SK-N-SH treated with all-trans-retinoic acid at 6 μM for 48 hours (cell line): ENCODE measurements around the gene DAGLB.

Experiments used
- ATAC-seq: fragments of 200-7000 bp; cut with Tn5 transposase; 3 replicates; pipeline ENCODE4 v1.9.1; 2020; ENCODE audit warnings: mild to moderate bottlenecking, moderate library complexity
- ARNTL ChIP-seq: fragments of 450-650 bp; formaldehyde crosslinking; IDR thresholded peaks from 2 replicates; pipeline ENCODE4 v1.5.0; 2020; ENCODE audit warnings: low read depth, mild to moderate bottlenecking, moderate library complexity, borderline replicate concordance
- BACH2 ChIP-seq: fragments of 250-450 bp; sonication (Bioruptor Pico); IDR thresholded peaks from 2 replicates; pipeline ENCODE4 v1.9.0; 2021; ENCODE audit warnings: mild to moderate bottlenecking, borderline replicate concordance
- ESRRG ChIP-seq: fragments of 250-450 bp; sonication (Bioruptor Pico); IDR thresholded peaks from 2 replicates; pipeline ENCODE4 v1.6.1; 2021; ENCODE audit warnings: mild to moderate bottlenecking
- GLIS3 ChIP-seq: fragments of 250-450 bp; sonication (Bioruptor Pico); IDR thresholded peaks from 2 replicates; pipeline ENCODE4 v1.5.0; 2020; ENCODE audit warnings: mild to moderate bottlenecking, moderate library complexity
- ISL1 ChIP-seq: fragments of 250-450 bp; sonication (Bioruptor Pico); IDR thresholded peaks from 2 replicates; pipeline ENCODE4 v2.1.2; 2022; ENCODE audit warnings: mild to moderate bottlenecking, moderate library complexity
- OSR1 ChIP-seq: fragments of 250-450 bp; sonication (Bioruptor Pico); IDR thresholded peaks from 2 replicates; pipeline ENCODE4 v1.8.0; 2022; ENCODE audit warnings: moderate library complexity, mild to moderate bottlenecking, inconsistent platforms
- PPARA ChIP-seq: fragments of 250-450 bp; sonication (Bioruptor Pico); IDR thresholded peaks from 2 replicates; pipeline ENCODE4 v1.5.0; 2020; ENCODE audit warnings: mild to moderate bottlenecking, borderline replicate concordance
- RARB ChIP-seq: fragments of 250-450 bp; sonication (Bioruptor Pico); IDR thresholded peaks from 2 replicates; pipeline ENCODE4 v1.8.0; 2021; ENCODE audit warnings: mild to moderate bottlenecking, moderate library complexity
- SNAI2 ChIP-seq: fragments of 250-450 bp; sonication (Bioruptor Pico); IDR thresholded peaks from 2 replicates; pipeline ENCODE4 v1.5.0; 2020; ENCODE audit warnings: mild to moderate bottlenecking, moderate library complexity
- TCF4 ChIP-seq: fragments of 250-450 bp; sonication (Bioruptor Pico); IDR thresholded peaks from 2 replicates; pipeline ENCODE4 v1.8.0; 2021; ENCODE audit warnings: mild to moderate bottlenecking, moderate library complexity, borderline replicate concordance
- TOX ChIP-seq: fragments of 250-450 bp; sonication (Bioruptor Pico); IDR thresholded peaks from 2 replicates; pipeline ENCODE4 v1.8.0; 2021; ENCODE audit warnings: mild to moderate bottlenecking, moderate library complexity, borderline replicate concordance
- ZC3H10 ChIP-seq: fragments of 250-450 bp; sonication (Bioruptor Pico); IDR thresholded peaks from 2 replicates; pipeline ENCODE4 v1.5.1; 2021; ENCODE audit warnings: mild to moderate bottlenecking, moderate library complexity
- ZFP3 ChIP-seq: fragments of 250-450 bp; sonication (Bioruptor Pico); IDR thresholded peaks from 2 replicates; pipeline ENCODE4 v1.5.0; 2020; ENCODE audit warnings: mild to moderate bottlenecking, moderate library complexity
- ZFP30 ChIP-seq: fragments of 450-650 bp; formaldehyde crosslinking; IDR thresholded peaks from 2 replicates; pipeline ENCODE4 v1.5.0; 2022; ENCODE audit warnings: mild to moderate bottlenecking, moderate library complexity
- ZNF565 ChIP-seq: fragments of 450-650 bp; formaldehyde crosslinking; conservative IDR thresholded peaks from 2 replicates; pipeline ENCODE4 v1.5.0; 2020; ENCODE audit warnings: low read depth, mild to moderate bottlenecking, moderate library complexity
- TF ChIP-seq, protein P1 (sequence below): fragments of 250-450 bp; sonication (Bioruptor Pico); IDR thresholded peaks from 2 replicates; pipeline ENCODE4 v1.5.1; 2020; ENCODE audit warnings: low read depth, mild to moderate bottlenecking, moderate library complexity
- TF ChIP-seq, protein P2 (sequence below): fragments of 250-450 bp; sonication (Bioruptor Pico); IDR thresholded peaks from 2 replicates; pipeline ENCODE4 v1.5.0; 2020; ENCODE audit warnings: mild to moderate bottlenecking, moderate library complexity
- TF ChIP-seq, protein P3 (sequence below): fragments of 250-450 bp; sonication (Bioruptor Pico); IDR thresholded peaks from 2 replicates; pipeline ENCODE4 v1.8.0; 2021; ENCODE audit warnings: low read depth, mild to moderate bottlenecking, moderate library complexity, borderline replicate concordance
- TF ChIP-seq, protein P4 (sequence below): fragments of 250-450 bp; sonication (Bioruptor Pico); IDR thresholded peaks from 2 replicates; pipeline ENCODE4 v1.8.0; 2020; ENCODE audit warnings: mild to moderate bottlenecking, moderate library complexity, borderline replicate concordance

DAGLB gene

DNA sequence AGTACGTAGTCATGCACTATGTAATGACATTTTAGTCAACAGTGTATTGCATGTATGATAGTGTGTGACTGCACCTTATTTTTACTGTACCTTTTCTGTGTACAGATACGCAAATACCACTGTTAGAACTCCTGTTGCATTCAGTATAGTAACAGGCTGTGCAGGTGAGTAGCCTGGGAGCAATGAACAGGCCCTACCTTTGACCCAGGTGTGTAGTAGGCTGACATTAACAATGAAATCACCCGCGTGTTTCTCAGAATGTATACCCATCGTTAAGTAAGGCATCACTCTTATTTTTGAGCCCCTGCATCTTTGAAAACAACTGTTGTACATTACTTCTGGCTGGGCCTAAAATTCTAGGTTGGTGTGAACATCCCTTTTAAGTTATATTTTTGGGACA, 41.6 kb downstream of the DAGLB start (continued):
- no peak for TF ChIP-seq ZFP3 (CRISPR knock-in tag)
- no peak for TF ChIP-seq TOX
- TF ChIP-seq ZFP30 (CRISPR knock-in tag): no peak
- TF ChIP-seq, protein P1, sequence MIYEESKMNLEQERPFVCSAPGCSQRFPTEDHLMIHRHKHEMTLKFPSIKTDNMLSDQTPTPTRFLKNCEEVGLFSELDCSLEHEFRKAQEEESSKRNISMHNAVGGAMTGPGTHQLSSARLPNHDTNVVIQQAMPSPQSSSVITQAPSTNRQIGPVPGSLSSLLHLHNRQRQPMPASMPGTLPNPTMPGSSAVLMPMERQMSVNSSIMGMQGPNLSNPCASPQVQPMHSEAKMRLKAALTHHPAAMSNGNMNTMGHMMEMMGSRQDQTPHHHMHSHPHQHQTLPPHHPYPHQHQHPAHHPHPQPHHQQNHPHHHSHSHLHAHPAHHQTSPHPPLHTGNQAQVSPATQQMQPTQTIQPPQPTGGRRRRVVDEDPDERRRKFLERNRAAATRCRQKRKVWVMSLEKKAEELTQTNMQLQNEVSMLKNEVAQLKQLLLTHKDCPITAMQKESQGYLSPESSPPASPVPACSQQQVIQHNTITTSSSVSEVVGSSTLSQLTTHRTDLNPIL (CRISPR knock-in tag): no peak
- no peak for TF ChIP-seq SNAI2 (CRISPR knock-in tag)
- TF ChIP-seq, all 23 proteins: peak for 0

DNA sequence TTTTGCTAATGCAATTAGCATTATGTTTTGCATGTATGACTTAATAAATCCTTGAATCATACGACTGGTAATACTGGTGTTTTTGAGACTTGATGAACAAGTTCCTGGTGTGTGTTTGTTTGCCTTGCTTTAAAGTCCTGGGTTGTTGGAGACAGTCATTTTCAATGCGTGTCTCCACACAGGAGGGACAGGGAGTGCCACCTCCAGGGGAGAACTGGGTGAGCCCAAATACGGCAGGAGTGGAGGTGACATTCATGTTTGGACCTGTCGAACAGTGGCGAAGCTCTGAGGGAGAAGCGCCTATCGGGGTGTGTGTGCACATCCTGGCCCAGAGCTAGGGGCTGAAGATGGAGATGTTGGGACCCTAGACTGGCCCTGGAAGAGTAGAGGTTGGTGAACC, 43.8 kb downstream of the DAGLB start:
- no peak for TF ChIP-seq OSR1
- no peak for TF ChIP-seq ESRRG
- no peak for TF ChIP-seq ZFP3 (CRISPR knock-in tag)
- no peak for TF ChIP-seq RARB (CRISPR knock-in tag)
- no peak for TF ChIP-seq SNAI2 (CRISPR knock-in tag)
- TF ChIP-seq, protein P2, sequence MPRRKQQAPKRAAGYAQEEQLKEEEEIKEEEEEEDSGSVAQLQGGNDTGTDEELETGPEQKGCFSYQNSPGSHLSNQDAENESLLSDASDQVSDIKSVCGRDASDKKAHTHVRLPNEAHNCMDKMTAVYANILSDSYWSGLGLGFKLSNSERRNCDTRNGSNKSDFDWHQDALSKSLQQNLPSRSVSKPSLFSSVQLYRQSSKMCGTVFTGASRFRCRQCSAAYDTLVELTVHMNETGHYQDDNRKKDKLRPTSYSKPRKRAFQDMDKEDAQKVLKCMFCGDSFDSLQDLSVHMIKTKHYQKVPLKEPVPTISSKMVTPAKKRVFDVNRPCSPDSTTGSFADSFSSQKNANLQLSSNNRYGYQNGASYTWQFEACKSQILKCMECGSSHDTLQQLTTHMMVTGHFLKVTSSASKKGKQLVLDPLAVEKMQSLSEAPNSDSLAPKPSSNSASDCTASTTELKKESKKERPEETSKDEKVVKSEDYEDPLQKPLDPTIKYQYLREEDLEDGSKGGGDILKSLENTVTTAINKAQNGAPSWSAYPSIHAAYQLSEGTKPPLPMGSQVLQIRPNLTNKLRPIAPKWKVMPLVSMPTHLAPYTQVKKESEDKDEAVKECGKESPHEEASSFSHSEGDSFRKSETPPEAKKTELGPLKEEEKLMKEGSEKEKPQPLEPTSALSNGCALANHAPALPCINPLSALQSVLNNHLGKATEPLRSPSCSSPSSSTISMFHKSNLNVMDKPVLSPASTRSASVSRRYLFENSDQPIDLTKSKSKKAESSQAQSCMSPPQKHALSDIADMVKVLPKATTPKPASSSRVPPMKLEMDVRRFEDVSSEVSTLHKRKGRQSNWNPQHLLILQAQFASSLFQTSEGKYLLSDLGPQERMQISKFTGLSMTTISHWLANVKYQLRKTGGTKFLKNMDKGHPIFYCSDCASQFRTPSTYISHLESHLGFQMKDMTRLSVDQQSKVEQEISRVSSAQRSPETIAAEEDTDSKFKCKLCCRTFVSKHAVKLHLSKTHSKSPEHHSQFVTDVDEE (CRISPR knock-in tag): no peak
- TF ChIP-seq ARNTL (CRISPR knock-in tag): no peak
- no peak for TF ChIP-seq ZC3H10 (CRISPR knock-in tag)
- no peak for TF ChIP-seq ZNF565 (CRISPR knock-in tag)
- TF ChIP-seq GLIS3 (CRISPR knock-in tag): no peak
- TF ChIP-seq, protein P3, sequence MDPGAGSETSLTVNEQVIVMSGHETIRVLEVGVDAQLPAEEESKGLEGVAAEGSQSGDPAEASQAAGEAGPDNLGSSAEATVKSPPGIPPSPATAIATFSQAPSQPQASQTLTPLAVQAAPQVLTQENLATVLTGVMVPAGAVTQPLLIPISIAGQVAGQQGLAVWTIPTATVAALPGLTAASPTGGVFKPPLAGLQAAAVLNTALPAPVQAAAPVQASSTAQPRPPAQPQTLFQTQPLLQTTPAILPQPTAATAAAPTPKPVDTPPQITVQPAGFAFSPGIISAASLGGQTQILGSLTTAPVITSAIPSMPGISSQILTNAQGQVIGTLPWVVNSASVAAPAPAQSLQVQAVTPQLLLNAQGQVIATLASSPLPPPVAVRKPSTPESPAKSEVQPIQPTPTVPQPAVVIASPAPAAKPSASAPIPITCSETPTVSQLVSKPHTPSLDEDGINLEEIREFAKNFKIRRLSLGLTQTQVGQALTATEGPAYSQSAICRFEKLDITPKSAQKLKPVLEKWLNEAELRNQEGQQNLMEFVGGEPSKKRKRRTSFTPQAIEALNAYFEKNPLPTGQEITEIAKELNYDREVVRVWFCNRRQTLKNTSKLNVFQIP: no peak
- TF ChIP-seq, protein P4, sequence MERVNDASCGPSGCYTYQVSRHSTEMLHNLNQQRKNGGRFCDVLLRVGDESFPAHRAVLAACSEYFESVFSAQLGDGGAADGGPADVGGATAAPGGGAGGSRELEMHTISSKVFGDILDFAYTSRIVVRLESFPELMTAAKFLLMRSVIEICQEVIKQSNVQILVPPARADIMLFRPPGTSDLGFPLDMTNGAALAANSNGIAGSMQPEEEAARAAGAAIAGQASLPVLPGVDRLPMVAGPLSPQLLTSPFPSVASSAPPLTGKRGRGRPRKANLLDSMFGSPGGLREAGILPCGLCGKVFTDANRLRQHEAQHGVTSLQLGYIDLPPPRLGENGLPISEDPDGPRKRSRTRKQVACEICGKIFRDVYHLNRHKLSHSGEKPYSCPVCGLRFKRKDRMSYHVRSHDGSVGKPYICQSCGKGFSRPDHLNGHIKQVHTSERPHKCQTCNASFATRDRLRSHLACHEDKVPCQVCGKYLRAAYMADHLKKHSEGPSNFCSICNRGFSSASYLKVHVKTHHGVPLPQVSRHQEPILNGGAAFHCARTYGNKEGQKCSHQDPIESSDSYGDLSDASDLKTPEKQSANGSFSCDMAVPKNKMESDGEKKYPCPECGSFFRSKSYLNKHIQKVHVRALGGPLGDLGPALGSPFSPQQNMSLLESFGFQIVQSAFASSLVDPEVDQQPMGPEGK (CRISPR knock-in tag): no peak
- ATAC-seq: no peak

DNA sequence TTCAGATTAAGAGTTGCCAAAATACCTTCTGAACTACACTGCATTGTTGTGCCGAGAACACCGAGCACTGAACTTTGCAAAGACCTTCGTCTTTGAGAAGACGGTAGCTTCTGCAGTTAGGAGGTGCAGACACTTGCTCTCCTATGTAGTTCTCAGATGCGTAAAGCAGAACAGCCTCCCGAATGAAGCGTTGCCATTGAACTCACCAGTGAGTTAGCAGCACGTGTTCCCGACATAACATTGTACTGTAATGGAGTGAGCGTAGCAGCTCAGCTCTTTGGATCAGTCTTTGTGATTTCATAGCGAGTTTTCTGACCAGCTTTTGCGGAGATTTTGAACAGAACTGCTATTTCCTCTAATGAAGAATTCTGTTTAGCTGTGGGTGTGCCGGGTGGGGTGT, 45.0 kb downstream of the DAGLB start:
- no peak for ATAC-seq
- TF ChIP-seq SNAI2 (CRISPR knock-in tag): no peak
- TF ChIP-seq TOX: no peak
- no peak for TF ChIP-seq PPARA (CRISPR knock-in tag)
- TF ChIP-seq, protein P3: no peak
- TF ChIP-seq TCF4: no peak
- TF ChIP-seq BACH2 (CRISPR knock-in tag): no peak
- TF ChIP-seq, protein P2 (CRISPR knock-in tag): no peak
- TF ChIP-seq, protein P1 (CRISPR knock-in tag): no peak
- TF ChIP-seq, protein P4 (CRISPR knock-in tag): no peak
- TF ChIP-seq ARNTL (CRISPR knock-in tag): no peak
- TF ChIP-seq RARB (CRISPR knock-in tag): no peak
- TF ChIP-seq ESRRG: no peak
- no peak for TF ChIP-seq ISL1 (CRISPR knock-in tag)
- TF ChIP-seq ZFP30 (CRISPR knock-in tag): no peak
